ENCODE measurements around the gene DCAF7.

DNA sequence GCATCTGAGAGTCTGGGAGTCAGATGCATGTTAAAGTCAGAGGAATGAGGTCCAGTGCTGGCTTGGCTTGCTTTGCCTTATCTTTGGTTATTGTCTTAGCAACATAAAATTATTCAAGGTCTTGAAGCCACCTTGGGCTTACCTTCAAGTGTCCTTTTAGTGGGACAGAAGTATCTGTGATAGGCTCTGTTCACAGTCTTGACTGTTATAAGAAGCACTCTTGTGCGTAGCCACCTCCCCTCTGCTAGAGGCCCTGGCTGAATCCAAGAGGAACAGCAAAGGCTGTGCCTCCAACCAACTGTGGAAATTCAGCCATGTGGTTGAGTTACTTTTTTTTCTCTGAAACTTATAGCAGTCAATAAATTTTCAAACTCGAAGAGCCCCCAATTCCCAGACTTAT is 63.4 kb downstream of the DCAF7 start:
- TF ChIP-seq CTCF (IDR thresholded peaks at IDR 0.05) = no peak
- TF ChIP-seq POLR2A (IDR thresholded peaks at IDR 0.05) = no peak
